Measurements from ENCODE around the gene PACRG. TPM values are rescaled to one million over a fixed set of nuclear protein-coding genes. Genes with fewer than 3 reads are reported as not detected.

The PACRG gene
- polyA plus RNA-seq, 2 of the 4 experiments (the other 2 are of a cell fraction) = 0.14 to 0.30 TPM

- TF ChIP-seq CBX2 (IDR thresholded peaks at IDR 0.05; ENCODE audit: borderline replicate concordance, low read depth) (no peak), FOSB (CRISPR knock-in tag; IDR thresholded peaks at IDR 0.05) (no peak), ATOH8 (CRISPR knock-in tag; IDR thresholded peaks at IDR 0.05; ENCODE audit: low read depth) (no peak), RARB (CRISPR knock-in tag; IDR thresholded peaks at IDR 0.05) (no peak), EHF (CRISPR knock-in tag; IDR thresholded peaks at IDR 0.05) (no peak)
- POLR2A ChIA-PET = interaction anchor here (0.5 kb wide), 1 partner anchor 620 kb away, joined by 5 read pairs; no protein-coding TSS in a partner anchor
- no peak for DNase-seq (ENCODE audit: low read depth in 1 of 2, low spot score in 1 of 2)
Measured at GRCh38 chr6:163008626-163009025, 280.9 kb downstream of the PACRG start.

DNA sequence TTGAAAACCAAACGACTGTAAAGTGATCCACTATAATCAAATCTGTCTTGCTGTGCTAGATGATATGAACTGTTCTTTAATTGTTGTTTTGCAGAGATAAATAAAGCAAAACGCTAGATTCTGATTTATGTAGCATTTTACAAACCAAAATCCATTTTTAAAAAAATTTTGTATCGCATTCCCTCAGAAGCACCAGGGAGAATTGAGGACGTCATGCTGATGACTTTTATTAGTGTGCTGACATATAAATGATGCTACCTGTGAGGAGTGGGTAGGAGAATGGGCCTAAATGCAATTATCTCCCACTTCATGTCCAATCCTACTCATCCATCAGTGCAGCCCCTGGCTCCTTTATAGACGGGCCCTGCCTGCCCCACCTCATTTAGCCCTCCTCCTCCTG lies 282.4 kb downstream of the PACRG start:
- ChIA-PET CTCF (no interaction called here), POLR2A (no interaction called here)
- no peak for DNase-seq (ENCODE audit: low read depth in 1 of 2, low spot score in 1 of 2)
- Histone ChIP-seq H3K4me3 (no peak overlapping the region), H3K4me1 (no peaks in the 10 kb centered on the region), H3K9me3 (no peaks in the 10 kb centered on the region), H3K27ac (no peak overlapping the region), H3K4me2 (no peak overlapping the region)
- ATAC-seq = no peak
- TF ChIP-seq POLR2A (IDR thresholded peaks at IDR 0.05; ENCODE audit: low read length) = no peak
- TF ChIP-seq RNF2 (IDR thresholded peaks at IDR 0.05; ENCODE audit: borderline replicate concordance, low read depth) = no peak
- no peak for TF ChIP-seq REST (IDR thresholded peaks at IDR 0.05)
- no peak for TF ChIP-seq PHF8 (IDR thresholded peaks at IDR 0.05; ENCODE audit: borderline replicate concordance, low read depth)
- TF ChIP-seq, protein P1, sequence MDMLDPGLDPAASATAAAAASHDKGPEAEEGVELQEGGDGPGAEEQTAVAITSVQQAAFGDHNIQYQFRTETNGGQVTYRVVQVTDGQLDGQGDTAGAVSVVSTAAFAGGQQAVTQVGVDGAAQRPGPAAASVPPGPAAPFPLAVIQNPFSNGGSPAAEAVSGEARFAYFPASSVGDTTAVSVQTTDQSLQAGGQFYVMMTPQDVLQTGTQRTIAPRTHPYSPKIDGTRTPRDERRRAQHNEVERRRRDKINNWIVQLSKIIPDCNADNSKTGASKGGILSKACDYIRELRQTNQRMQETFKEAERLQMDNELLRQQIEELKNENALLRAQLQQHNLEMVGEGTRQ (IDR thresholded peaks at IDR 0.05) = no peak
- no peak for TF ChIP-seq MAFK (IDR thresholded peaks at IDR 0.05; ENCODE audit: partially characterized antibody)
- no peak for TF ChIP-seq RARB (CRISPR knock-in tag; IDR thresholded peaks at IDR 0.05)
- WGBS (ENCODE audit: missing lambda C conversion rate) = 29% methylated on average over 5 of the region's 5 CpGs
- FAIRE-seq = no peak

More at GRCh38 chr6:163008626-163009025, 280.9 kb downstream of the PACRG start:
- CTCF ChIA-PET = no interaction called here
- FAIRE-seq (no peak), ATAC-seq (no peak)
- Histone ChIP-seq H3K4me1 (no peaks in the 10 kb centered on the region), H3K27ac (no peak overlapping the region), H3K9me3 (no peaks in the 10 kb centered on the region), H3K4me3 (no peak overlapping the region), H3K4me2 (no peak overlapping the region)
- 42% methylated on average over 5 of the region's 5 CpGs for WGBS (ENCODE audit: missing lambda C conversion rate)

GRCh38 chr6:163014736-163015135 lies 287.0 kb downstream of the PACRG start:
- no peak for FAIRE-seq
- DNase-seq (ENCODE audit: low read depth in 1 of 2, low spot score in 1 of 2) = no peak
- Histone ChIP-seq H3K4me2 (no peak overlapping the region), H3K27ac (no peak overlapping the region), H3K4me1 (no peaks in the 10 kb centered on the region), H3K4me3 (no peak overlapping the region), H3K9me3 (no peaks in the 10 kb centered on the region)
- ChIA-PET CTCF (no interaction called here), POLR2A (no interaction called here)
- no peak for ATAC-seq
- WGBS (ENCODE audit: missing lambda C conversion rate) = 0% methylated on average over 1 of the region's 1 CpG
- TF ChIP-seq CHD4 (IDR thresholded peaks at IDR 0.05; ENCODE audit: borderline replicate concordance) = no peak
- no peak for TF ChIP-seq POLR2AphosphoS2 (conservative IDR thresholded peaks at IDR 0.05; ENCODE audit: low read length)

DNA sequence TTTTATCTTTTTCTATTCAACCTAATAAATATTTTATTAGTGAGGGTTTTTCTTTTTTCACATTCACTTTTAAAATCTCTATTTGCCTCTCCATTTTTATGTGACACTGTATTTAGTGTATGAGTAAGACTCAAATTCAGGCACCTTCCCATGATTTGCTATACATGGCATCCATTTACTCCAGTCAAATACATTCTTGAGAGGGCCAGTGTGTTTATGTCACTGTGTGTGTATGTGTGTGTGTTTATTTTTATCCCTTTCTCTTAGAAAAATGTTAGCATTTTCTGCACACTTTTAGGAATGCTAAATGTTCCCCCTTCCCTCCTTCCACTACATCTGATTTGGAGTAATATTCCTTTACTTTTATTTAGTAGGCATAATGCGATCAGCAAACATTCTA lies 290.0 kb downstream of the PACRG start:
- no peak overlapping the region for H3K4me2 ChIP-seq
- FAIRE-seq = no peak
- H3K4me3 ChIP-seq = no peak overlapping the region
- POLR2A ChIA-PET = no interaction called here
- WGBS (ENCODE audit: missing lambda C conversion rate) = 80% methylated on average over 1 of the region's 1 CpG
- DNase-seq (ENCODE audit: low read depth in 1 of 2, low spot score in 1 of 2) = no peak
- no peak for ATAC-seq
- H3K9me3 ChIP-seq = no peaks in the 10 kb centered on the region
- no peaks in the 10 kb centered on the region for H3K4me1 ChIP-seq
- CTCF ChIA-PET = no interaction called here
- no peak overlapping the region for H3K27ac ChIP-seq
- TF ChIP-seq HOXA7 (CRISPR knock-in tag; IDR thresholded peaks at IDR 0.05) = no peak
- no peak for TF ChIP-seq ZC3H11A (IDR thresholded peaks at IDR 0.05)
- no peak for TF ChIP-seq TFCP2L1 (CRISPR knock-in tag; IDR thresholded peaks at IDR 0.05)
- TF ChIP-seq MAFK (IDR thresholded peaks at IDR 0.05; ENCODE audit: partially characterized antibody) = no peak
- TF ChIP-seq, protein P2, sequence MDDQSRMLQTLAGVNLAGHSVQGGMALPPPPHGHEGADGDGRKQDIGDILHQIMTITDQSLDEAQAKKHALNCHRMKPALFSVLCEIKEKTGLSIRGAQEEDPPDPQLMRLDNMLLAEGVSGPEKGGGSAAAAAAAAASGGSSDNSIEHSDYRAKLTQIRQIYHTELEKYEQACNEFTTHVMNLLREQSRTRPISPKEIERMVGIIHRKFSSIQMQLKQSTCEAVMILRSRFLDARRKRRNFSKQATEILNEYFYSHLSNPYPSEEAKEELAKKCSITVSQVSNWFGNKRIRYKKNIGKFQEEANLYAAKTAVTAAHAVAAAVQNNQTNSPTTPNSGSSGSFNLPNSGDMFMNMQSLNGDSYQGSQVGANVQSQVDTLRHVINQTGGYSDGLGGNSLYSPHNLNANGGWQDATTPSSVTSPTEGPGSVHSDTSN (IDR thresholded peaks at IDR 0.05) = no peak
- TF ChIP-seq HEYL (CRISPR knock-in tag; IDR thresholded peaks at IDR 0.05) = no peak
- no peak for TF ChIP-seq EP300 (IDR thresholded peaks at IDR 0.05)
- TF ChIP-seq MAZ (IDR thresholded peaks at IDR 0.05; ENCODE audit: borderline replicate concordance, low read depth, low read length) = no peak
- TF ChIP-seq GATA3 (IDR thresholded peaks at IDR 0.05; ENCODE audit: borderline replicate concordance) = no peak
- no peak for TF ChIP-seq ATOH8 (CRISPR knock-in tag; IDR thresholded peaks at IDR 0.05; ENCODE audit: low read depth)
- TF ChIP-seq CTCF (IDR thresholded peaks at IDR 0.05) = no peak
- TF ChIP-seq KDM1A (IDR thresholded peaks at IDR 0.05; ENCODE audit: low read depth) = no peak
